C4-2B (cell line): ENCODE data around the gene LACTB.

Experiments used
- CTCF ChIP-seq: fragments of 450-650 bp; conservative IDR thresholded peaks from 2 replicates; pipeline ENCODE4 v1.5.1; 2017; ENCODE audit warnings: mild to moderate bottlenecking
- ZFX ChIP-seq: fragments of 450-650 bp; IDR thresholded peaks from 2 replicates; pipeline ENCODE4 v1.6.1; 2017

GRCh38 chr15:63076714-63077046 lies 45.0 kb upstream of the LACTB start:
- no peak for TF ChIP-seq CTCF
- TF ChIP-seq ZFX: no peak
